Activated naive CD4-positive, alpha-beta T cell treated with anti-CD3 and anti-CD28 coated beads, Interleukin-2, amount 50 U/mL, for 24 hours (primary cell): ENCODE results near the gene TES.
A peak's percentile ranks its signal among the peaks of the same experiment; 100 is the strongest.
"Not testable (repeated sequence)": the region's sequence is repeated elsewhere in the genome, so short reads cannot be mapped to it uniquely, and the experiment has no call there.

ENCODE experiments used
- H3K27ac Mint-ChIP-seq: one replicate; pipeline ENCODE4 v1.8.0; 2021; ENCODE audit warnings: mild to moderate bottlenecking, mixed read lengths
- H3K27me3 Mint-ChIP-seq: one replicate; pipeline ENCODE4 v1.8.0; 2021; ENCODE audit warnings: mixed read lengths
- H3K36me3 Mint-ChIP-seq: one replicate; pipeline ENCODE4 v1.8.0; 2021; ENCODE audit warnings: mixed read lengths
- H3K4me1 Mint-ChIP-seq: one replicate; pipeline ENCODE4 v1.8.0; 2021; ENCODE audit warnings: mixed read lengths
- H3K4me3 Mint-ChIP-seq: one replicate; pipeline ENCODE4 v1.8.0; 2021; ENCODE audit warnings: mild to moderate bottlenecking, mixed read lengths
- H3K9me3 Mint-ChIP-seq: one replicate; pipeline ENCODE4 v1.8.0; 2021; ENCODE audit warnings: mixed read lengths

The TES gene

DNA sequence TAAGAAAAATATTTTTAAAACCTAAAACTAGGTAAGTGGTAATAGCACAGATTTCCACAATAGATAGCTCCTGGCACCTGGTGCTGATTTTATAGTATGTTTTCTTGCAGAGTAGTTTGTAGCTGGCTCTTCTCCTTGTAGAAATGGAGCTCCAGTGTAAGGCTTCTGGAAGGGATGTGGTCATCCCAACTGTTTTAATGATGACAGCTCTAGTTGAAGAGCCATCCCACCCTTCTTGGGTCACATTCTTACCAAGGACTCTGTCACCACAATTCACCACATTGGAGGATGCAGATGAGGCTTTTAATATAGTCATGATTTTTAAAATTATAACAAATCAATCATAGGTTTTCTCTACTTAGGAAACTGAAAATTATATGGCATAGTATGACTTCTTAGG is 31.0 kb downstream of the TES start:
- Mint-ChIP-seq H3K4me3 (no peak overlapping the region), H3K36me3 (peaks cover 28% of the 10 kb centered on the region), H3K9me3 (no peaks in the 10 kb centered on the region), H3K4me1 (peaks cover 70% of the 10 kb centered on the region), H3K27ac (peak overlapping the region; percentile 30), H3K27me3 (no peaks in the 10 kb centered on the region)

DNA sequence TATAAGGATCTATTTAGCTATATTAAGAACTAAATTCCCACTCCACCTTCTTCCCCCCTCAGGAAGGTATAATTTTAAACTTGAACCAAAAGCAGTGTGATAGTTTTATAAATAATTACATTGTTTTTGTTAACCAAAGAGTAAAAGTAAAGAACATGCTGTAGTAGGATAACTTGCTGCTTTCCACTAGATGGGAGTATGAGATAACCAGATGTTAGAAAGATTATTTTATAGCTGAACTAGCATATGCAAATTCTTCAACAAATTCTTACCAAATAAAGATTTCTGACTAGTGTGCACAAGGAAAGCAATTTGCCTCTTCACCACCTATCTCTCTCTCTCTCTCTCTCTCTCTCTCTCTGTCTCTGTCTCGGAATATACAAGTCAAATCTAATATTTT is 31.8 kb downstream of the TES start:
- H3K36me3 Mint-ChIP-seq = peaks cover 34% of the 10 kb centered on the region
- H3K27me3 Mint-ChIP-seq = no peaks in the 10 kb centered on the region
- no peak overlapping the region for H3K4me3 Mint-ChIP-seq
- no peak overlapping the region for H3K27ac Mint-ChIP-seq
- no peaks in the 10 kb centered on the region for H3K9me3 Mint-ChIP-seq
- H3K4me1 Mint-ChIP-seq = peaks cover 69% of the 10 kb centered on the region

GRCh38 chr7:116242759-116243158 is 32.4 kb downstream of the TES start:
- Mint-ChIP-seq H3K27ac (no peak overlapping the region), H3K27me3 (no peaks in the 10 kb centered on the region), H3K36me3 (peaks cover 32% of the 10 kb centered on the region), H3K9me3 (no peaks in the 10 kb centered on the region), H3K4me3 (no peak overlapping the region), H3K4me1 (peaks cover 65% of the 10 kb centered on the region)

- not testable (repeated sequence) for H3K27me3 Mint-ChIP-seq, H3K27ac Mint-ChIP-seq, H3K9me3 Mint-ChIP-seq, H3K4me3 Mint-ChIP-seq
- peaks cover 32% of the 10 kb centered on the region for H3K36me3 Mint-ChIP-seq
- peaks cover 60% of the 10 kb centered on the region for H3K4me1 Mint-ChIP-seq
These were observed 34.5 kb downstream of the TES start for GRCh38 chr7:116244803-116245202.

GRCh38 chr7:116246357-116246756 is 36.0 kb downstream of the TES start:
- Mint-ChIP-seq H3K36me3 (peaks cover 32% of the 10 kb centered on the region), H3K4me3 (no peak overlapping the region), H3K27me3 (no peaks in the 10 kb centered on the region), H3K4me1 (peaks cover 56% of the 10 kb centered on the region), H3K9me3 (no peaks in the 10 kb centered on the region), H3K27ac (peak overlapping the region; percentile 57)

- Mint-ChIP-seq H3K9me3 (no peaks in the 10 kb centered on the region), H3K27ac (peak overlapping the region; percentile 94), H3K27me3 (no peaks in the 10 kb centered on the region), H3K36me3 (peaks cover 29% of the 10 kb centered on the region), H3K4me3 (no peak overlapping the region), H3K4me1 (peaks cover 59% of the 10 kb centered on the region)
These were observed 39.7 kb downstream of the TES start for GRCh38 chr7:116249969-116250553.

- no peaks in the 10 kb centered on the region for H3K9me3 Mint-ChIP-seq
- peaks cover 45% of the 10 kb centered on the region for H3K4me1 Mint-ChIP-seq
- H3K27me3 Mint-ChIP-seq = no peaks in the 10 kb centered on the region
- H3K4me3 Mint-ChIP-seq = no peak overlapping the region
- no peak overlapping the region for H3K27ac Mint-ChIP-seq
- peaks cover 16% of the 10 kb centered on the region for H3K36me3 Mint-ChIP-seq
These were observed 41.3 kb downstream of the TES start for GRCh38 chr7:116251675-116252074.

GRCh38 chr7:116252249-116252648 is 41.9 kb downstream of the TES start:
- H3K27me3 Mint-ChIP-seq = no peaks in the 10 kb centered on the region
- peaks cover 13% of the 10 kb centered on the region for H3K36me3 Mint-ChIP-seq
- no peaks in the 10 kb centered on the region for H3K9me3 Mint-ChIP-seq
- no peak overlapping the region for H3K27ac Mint-ChIP-seq
- peaks cover 41% of the 10 kb centered on the region for H3K4me1 Mint-ChIP-seq
- no peak overlapping the region for H3K4me3 Mint-ChIP-seq

DNA sequence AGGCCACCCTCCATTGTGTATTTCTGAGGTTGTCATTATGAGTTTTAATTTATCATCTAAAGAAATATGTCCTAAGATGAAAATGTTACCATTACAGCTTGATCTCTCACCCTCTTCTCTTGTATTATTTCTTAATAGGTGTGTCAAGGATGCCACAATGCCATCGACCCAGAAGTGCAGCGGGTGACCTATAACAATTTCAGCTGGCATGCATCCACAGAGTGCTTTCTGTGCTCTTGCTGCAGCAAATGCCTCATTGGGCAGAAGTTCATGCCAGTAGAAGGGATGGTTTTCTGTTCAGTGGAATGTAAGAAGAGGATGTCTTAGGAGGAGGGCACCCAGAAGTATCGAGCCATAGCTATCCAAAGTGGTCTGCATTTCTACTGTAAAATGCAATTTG is 46.8 kb downstream of the TES start:
- H3K9me3 Mint-ChIP-seq = no peaks in the 10 kb centered on the region
- peaks cover 35% of the 10 kb centered on the region for H3K4me1 Mint-ChIP-seq
- H3K27me3 Mint-ChIP-seq = no peaks in the 10 kb centered on the region
- H3K36me3 Mint-ChIP-seq = peaks cover 10% of the 10 kb centered on the region
- no peak overlapping the region for H3K27ac Mint-ChIP-seq
- H3K4me3 Mint-ChIP-seq = no peak overlapping the region

DNA sequence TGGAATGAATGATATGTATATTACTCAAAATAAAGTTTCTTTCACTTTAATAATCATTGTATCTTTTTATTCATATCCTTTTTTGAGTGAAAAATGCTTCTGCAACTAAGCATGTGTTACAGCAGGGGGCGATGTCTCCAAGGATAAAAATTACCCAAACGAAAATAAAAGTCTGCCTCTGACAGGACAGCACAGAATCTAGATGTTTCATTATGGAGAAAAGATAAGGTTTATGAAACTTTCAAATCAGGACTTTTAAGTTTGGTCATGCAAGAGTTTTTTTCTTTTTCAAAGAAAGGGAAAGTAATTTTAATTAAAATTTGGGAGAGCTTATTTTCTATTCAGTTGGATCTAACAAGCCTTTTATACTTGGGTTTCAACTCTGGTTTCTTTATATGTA is 48.4 kb downstream of the TES start:
- H3K27me3 Mint-ChIP-seq = no peaks in the 10 kb centered on the region
- peak overlapping the region; percentile 60 for H3K4me3 Mint-ChIP-seq
- no peaks in the 10 kb centered on the region for H3K9me3 Mint-ChIP-seq
- H3K36me3 Mint-ChIP-seq = peaks cover 6% of the 10 kb centered on the region
- peaks cover 25% of the 10 kb centered on the region for H3K4me1 Mint-ChIP-seq
- peak overlapping the region; percentile 89 for H3K27ac Mint-ChIP-seq

- Mint-ChIP-seq H3K4me1 (peaks cover 21% of the 10 kb centered on the region), H3K27me3 (no peaks in the 10 kb centered on the region), H3K9me3 (no peaks in the 10 kb centered on the region), H3K4me3 (no peak overlapping the region), H3K36me3 (peaks cover 6% of the 10 kb centered on the region), H3K27ac (no peak overlapping the region)
These were observed 49.0 kb downstream of the TES start for GRCh38 chr7:116259156-116259870.

DNA sequence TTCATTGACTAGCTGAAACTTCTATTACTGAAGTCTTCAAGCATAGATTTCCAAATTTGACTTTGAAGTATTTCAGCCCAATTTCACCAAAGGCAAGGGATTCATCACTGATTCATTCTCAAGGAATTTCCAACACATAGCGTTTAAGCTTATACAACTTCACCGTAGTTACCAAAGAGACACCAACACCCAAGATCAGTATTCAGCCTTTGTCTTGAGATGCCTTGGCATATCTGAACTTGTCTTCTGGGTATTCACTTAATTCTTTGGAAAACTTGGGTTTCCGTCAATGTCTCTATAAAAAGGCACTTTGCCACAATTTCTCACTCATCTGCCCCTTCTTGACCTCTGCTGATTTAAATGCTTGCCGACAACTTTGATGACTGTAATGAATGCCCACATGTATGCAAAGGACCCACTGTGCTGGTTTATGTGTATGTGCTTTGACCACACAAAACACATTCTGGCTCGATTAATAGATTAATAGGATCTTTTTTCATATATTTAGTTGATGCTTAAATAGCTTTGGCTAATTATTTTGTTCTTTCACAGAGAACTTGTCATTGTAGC is 49.6 kb downstream of the TES start:
- no peaks in the 10 kb centered on the region for H3K27me3 Mint-ChIP-seq
- H3K27ac Mint-ChIP-seq = no peak overlapping the region
- H3K4me3 Mint-ChIP-seq = no peak overlapping the region
- H3K36me3 Mint-ChIP-seq = peaks cover 6% of the 10 kb centered on the region
- H3K4me1 Mint-ChIP-seq = peaks cover 17% of the 10 kb centered on the region
- H3K9me3 Mint-ChIP-seq = no peaks in the 10 kb centered on the region

- Mint-ChIP-seq H3K4me1 (peaks cover 13% of the 10 kb centered on the region), H3K27ac (no peak overlapping the region), H3K36me3 (peaks cover 6% of the 10 kb centered on the region), H3K27me3 (peaks cover 5% of the 10 kb centered on the region), H3K4me3 (no peak overlapping the region), H3K9me3 (no peaks in the 10 kb centered on the region)
These were observed 51.6 kb downstream of the TES start for GRCh38 chr7:116261904-116262303.

GRCh38 chr7:116265881-116266280 is 55.5 kb downstream of the TES start:
- Mint-ChIP-seq H3K36me3 (no peaks in the 10 kb centered on the region), H3K27ac (no peak overlapping the region), H3K27me3 (peaks cover 10% of the 10 kb centered on the region), H3K4me1 (no peaks in the 10 kb centered on the region), H3K4me3 (no peak overlapping the region), H3K9me3 (no peaks in the 10 kb centered on the region)

DNA sequence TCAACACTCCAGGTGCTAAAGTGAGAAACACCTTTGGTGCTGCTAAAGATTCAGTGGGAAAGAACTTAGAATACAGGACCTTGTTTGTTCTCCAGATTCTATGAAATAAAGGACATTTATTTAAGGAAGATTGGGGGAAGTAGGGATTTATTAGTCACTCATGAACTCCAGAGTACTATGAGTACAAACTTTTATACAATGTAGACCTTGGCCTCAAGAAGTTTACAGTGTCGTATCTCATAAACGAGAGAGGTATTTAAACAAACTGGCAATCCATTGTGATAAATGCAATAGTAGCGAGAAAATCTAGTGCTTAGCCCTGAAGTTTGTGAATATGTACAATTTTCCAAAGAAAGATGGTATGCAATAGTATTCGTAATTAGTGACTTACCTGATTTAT is 59.1 kb downstream of the TES start:
- no peaks in the 10 kb centered on the region for H3K36me3 Mint-ChIP-seq
- no peak overlapping the region for H3K4me3 Mint-ChIP-seq
- H3K4me1 Mint-ChIP-seq = no peaks in the 10 kb centered on the region
- no peak overlapping the region for H3K27ac Mint-ChIP-seq
- peaks cover 10% of the 10 kb centered on the region for H3K27me3 Mint-ChIP-seq
- H3K9me3 Mint-ChIP-seq = no peaks in the 10 kb centered on the region

- no peak overlapping the region for H3K27ac Mint-ChIP-seq
- H3K9me3 Mint-ChIP-seq = no peaks in the 10 kb centered on the region
- no peaks in the 10 kb centered on the region for H3K4me1 Mint-ChIP-seq
- H3K4me3 Mint-ChIP-seq = no peak overlapping the region
- H3K27me3 Mint-ChIP-seq = peaks cover 7% of the 10 kb centered on the region
- no peaks in the 10 kb centered on the region for H3K36me3 Mint-ChIP-seq
These were observed 61.0 kb downstream of the TES start for GRCh38 chr7:116271161-116271913.
